HG03064 (cell line): Measurements from ENCODE around the gene CD48.
"Not testable (repeated sequence)": the region's sequence is repeated elsewhere in the genome, so short reads cannot be mapped to it uniquely, and the experiment has no call there.

ENCODE experiments used
- ATAC-seq: cut with Tn5 transposase; IDR thresholded peaks from one replicate; pipeline ENCODE4 v1.9.1; 2021; ENCODE audit warnings: low read depth; ENCODE audit not compliant: unreplicated experiment

Gene CD48

DNA sequence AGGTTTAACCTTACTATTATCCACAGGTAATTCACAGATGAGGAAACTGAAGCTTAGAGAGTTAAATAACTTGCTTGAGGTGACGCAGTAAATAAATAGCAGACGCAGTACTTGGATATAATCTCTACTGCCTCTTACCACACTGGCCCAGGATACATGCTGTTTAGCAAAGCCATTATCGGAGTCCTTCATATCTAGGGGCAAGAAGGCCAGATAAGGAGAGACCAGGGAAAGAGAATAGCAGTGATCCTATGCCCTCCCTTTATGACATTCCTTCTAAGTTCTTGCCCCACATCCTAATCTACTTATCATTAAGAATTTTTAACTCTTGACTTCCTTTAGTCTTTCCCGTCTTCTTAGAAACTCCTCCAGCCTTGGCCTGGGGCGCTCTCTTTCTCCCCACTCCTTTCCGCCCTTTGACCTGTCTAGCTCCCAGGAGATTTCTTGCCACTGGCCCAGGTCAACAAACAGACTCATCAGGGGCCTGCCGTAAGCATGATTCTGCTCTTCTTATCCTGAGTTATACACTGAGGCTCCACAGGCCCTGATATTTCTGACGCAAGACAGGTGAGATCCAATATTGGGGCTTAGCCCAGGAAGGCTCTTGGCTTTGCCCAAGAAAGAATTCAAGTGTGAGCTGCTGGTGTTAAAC, 53.3 kb downstream of the CD48 start:
- ATAC-seq = no peak

GRCh38 chr1:160657250-160657781, 54.3 kb downstream of the CD48 start:
- no peak for ATAC-seq

DNA sequence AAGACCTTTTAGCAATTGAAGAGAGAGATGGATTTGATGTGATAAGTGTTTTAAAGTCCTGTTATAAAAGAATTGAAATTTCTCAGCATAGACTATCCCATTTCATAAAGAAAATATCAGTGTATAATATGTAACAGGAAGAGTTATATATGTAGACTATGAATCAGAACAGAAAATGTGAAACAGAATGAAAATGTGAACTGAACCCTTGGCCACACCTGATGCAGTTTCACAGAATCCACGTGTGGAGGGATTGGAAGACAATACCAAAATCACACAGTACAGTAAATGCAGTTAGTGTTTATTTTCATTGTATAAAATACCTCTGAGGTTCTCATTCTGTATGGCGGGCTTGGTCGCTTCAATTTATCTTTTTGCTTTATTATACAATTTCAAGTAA, 54.9 kb downstream of the CD48 start:
- ATAC-seq = no peak

DNA sequence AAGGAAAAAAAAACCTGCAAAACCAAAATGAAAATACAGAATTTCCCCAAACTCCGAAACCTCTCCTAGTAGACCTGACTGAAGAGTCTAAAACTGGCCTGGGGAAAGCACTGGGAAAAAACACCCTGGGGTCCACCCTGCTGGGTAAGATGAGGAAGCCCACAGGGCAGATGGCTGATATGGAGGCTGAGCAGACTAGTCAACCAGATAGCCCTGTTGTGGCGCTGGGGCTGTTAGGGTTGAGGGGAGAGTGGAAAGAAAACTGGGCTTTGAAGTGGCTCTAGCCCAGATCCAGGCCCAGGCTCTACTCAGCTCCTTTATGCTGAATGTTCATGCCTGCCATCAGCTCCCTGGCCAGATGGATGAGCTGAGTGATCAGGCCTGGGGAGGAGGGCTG, 58.0 kb downstream of the CD48 start:
- ATAC-seq = no peak

DNA sequence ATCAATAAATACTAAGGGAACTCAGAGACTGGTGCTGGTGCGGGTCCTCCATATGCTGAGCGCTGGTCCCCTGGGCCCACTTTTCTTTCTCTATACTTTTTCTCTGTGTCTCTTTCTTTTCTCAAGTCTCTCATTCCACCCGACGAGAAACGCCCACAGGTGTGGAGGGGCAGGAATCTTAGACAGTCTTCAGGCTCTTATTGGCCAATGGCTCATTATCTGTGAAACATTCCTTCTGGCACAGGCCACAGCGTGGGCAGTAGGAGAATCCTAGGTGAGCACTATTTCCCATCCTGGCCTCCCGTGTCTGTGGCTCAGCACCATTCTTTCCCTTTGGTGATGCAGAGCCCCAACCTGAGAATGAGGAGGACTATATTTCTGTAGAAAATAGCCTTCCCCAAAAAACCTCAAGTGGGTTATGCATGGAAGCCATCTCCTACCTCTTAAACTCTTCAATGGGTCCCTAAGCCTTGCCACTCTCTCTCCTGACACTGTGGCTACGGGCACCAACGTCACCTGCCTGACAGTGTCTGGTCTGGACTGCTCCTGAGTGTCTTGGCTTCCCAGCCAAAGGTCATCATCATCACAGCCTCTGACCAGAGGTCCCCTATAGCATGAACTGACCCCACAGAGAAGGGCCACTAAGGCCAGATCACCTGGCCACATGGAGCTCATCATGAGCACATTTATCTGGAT, 58.5 kb downstream of the CD48 start:
- no peak for ATAC-seq

GRCh38 chr1:160652065-160652641, 59.5 kb downstream of the CD48 start:
- not testable (repeated sequence) for ATAC-seq

DNA sequence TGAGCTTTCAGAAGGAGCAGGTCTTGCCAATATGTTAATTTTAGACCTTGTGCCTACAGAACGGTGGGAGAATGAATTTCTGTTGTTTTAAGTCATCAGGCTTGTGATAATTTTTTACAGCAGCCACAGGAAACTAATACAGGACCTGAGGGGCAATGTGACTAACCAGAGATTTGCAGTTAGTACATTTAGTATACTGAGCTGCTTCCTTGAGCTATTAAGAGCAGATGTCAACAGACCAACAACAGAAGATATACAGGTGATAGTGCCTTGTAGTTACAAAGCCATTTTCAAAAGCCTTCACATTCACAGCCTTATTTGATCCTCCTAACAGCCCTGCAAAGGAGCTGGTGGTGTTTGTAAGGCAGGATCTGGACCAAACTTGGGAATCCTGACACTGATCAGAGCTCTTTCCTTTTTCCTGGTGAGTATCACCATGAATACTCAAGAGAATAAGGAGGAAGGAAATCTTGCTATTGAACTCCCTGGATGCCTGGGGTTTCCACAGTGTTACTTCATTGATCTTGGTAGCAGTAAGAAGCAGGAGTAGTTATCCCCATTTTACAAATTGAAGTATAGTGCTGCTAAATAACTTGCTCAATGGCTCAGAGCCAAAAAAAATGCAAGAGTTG, 60.1 kb downstream of the CD48 start:
- no peak for ATAC-seq

DNA sequence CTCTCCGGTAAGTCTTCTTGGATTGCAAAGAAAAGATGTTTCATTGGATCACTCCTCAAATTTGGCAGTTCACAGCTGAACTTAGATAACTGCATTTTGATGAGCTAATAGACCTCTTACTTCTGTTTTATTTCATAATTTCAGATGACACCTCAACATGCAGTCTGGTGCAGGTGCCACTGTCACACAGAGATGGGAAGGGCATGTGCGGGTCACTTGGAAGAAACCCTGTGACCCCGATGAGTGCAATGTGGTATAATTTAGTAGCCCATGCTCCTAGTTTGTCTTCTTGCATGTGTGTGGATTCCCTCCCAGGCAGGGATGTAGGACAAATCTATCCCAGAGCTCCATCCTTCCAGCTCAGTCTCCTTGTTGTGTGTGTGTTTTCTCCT, 64.3 kb downstream of the CD48 start:
- ATAC-seq = no peak

- peak; percentile 48 for ATAC-seq
Measured at GRCh38 chr1:160646711-160647328, 64.8 kb downstream of the CD48 start, which contains the start of gene SLAMF1. TSS of gene SLAMF1 (minus strand) at chr1:160647044. CDS start at chr1:160646945, 99 bp downstream.

GRCh38 chr1:160646180-160646579, 65.4 kb downstream of the CD48 start:
- no peak for ATAC-seq

- ATAC-seq = no peak
Measured at GRCh38 chr1:160645386-160646130, 66.1 kb downstream of the CD48 start.

DNA sequence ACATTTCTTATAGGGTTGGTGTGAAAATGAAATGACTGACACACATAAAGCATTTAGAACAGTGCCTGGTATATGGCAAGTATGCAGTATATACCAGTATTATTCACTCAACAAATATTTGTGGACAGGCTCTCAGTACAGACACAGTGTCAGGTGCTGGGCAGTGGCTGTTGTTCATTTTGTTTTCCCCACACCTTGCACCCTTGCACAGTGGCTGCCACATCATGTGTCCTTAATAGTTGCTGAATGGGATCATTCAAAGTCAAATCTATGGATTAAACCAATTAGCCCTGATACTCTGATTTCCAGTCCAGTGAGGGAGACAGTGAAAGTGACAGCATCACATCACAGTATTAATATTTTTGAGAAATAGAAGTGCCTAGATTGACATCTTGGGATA, 67.2 kb downstream of the CD48 start:
- ATAC-seq = no peak

- ATAC-seq = no peak
Measured at GRCh38 chr1:160643138-160643537, 68.5 kb downstream of the CD48 start.

DNA sequence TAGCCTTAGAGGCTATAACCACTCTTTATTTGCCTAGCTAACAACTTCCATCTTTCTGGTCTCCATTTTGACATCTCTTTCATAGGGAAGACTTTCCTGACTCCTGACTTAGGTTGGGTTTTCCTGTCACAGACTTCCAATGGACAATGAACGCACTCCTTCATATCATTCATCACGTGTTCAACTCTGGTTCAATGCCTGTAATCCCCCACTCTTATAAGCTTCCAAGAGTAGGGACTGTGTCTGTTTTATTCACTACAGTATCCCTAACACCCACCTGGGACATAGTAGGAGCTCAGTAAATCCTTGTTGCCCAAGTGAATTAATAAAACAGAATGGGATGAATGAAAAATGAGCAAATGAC, 69.4 kb downstream of the CD48 start:
- ATAC-seq = no peak

DNA sequence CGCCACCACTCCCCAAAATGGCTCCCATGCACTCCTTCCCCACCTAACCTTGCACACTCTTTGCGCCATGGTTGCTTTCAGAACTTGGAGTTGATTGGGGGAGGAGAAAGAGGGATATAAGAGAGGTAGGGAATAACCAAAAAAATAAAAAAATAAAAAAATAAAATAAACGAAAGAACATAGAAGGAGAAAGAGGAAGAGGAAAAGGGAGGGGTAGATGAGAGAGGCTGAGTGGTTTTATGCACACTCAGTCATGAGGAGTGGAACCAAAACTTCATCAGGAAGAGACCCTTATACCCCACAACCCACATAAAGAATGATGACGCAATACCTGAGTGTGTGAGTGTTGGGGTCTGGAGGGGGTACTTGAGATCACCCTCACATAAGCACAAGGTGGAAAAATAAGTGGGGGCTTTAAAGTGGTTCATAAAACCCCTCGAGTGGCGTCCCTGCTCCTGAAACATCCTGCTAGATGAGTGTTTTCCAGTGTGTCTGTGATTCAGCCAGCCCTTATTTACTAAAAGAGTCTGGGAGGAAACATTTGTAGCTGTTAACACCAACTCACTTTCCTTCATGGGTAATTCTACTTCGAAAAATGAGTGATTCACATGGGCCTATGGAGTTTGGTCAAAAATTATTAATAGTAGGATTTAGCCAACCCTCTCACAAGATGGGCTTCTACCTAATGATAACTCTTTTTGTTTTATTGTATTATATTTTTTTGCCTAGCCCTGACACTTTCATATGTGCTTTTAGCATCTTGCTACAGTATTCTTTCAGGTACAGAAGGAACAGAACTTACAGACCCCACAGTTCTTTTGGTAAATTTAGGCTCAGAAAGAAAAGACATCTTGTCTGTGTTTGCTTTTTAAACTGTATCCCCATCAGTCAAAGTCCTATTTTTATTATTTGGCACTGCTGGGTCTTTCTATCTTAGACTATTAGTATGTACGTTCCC, 70.0 kb downstream of the CD48 start:
- ATAC-seq = no peak

GRCh38 chr1:160640359-160641123, 71.1 kb downstream of the CD48 start:
- no peak for ATAC-seq

DNA sequence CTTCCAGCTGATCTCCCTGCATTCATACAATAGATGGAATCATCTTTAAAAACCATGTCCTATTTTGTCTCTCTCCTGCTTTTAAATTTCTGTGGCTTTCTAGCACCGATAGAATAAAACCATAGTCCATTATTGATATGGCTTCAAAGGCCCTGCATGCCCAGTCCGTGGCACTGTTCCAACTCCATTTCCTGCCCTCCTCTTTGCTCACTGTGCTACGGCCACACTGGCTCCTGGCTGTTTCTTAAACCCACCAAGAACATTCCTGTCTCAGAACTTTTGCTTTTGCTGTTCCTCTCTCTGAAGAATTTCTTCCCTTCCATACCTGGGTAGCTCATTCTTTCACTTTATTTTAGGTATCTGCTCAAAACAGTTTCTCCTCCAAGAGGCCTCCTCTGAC, 72.0 kb downstream of the CD48 start:
- ATAC-seq = no peak

DNA sequence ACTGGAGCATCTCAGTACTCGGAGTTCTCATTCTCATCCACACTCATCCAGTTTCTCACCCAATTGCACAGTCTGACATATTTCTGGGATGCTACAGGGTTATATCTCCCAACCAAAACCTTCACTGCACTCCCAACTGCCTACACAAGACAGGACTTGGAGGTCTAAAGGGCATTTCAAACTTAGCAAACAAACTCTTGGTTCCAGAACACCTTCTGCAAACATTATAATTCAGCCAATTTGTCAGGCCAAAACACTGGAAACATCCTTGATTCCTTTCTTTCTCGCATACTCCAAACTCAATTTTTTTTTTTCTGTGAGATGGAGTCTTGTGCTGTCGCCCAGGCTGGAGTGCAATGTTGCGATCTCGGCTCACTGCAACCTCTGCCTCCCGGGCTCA, 72.7 kb downstream of the CD48 start:
- no peak for ATAC-seq

DNA sequence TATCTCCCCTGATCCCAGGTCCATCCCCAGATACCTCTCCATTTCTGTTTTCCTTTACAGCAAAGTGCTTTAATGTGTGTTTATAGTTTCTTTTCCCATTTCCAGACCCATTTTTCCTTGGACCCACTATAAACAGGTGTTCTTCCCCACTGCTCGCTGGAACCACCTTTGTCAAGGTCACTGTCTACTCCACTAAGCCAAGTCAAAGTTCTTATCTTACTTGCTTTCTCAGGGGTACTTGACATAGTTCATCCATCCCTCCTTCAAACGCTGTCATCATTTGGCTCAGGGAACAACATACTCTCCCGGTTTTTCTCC, 73.1 kb downstream of the CD48 start:
- ATAC-seq = no peak
